ENCODE measurements around the gene CEP43.

- TF ChIP-seq EZH2 (IDR thresholded peaks at IDR 0.05; ENCODE audit: borderline replicate concordance, low read length) (no peak), CTCF (IDR thresholded peaks at IDR 0.05; ENCODE audit: low read length) (no peak)
These were observed 43.2 kb upstream of the CEP43 start for GRCh38 chr6:166955865-166956443.

Measured in OCI-LY1 (cell line).